ENCODE data around the gene TBC1D14. TPM values are rescaled to one million over a fixed set of nuclear protein-coding genes. Genes with fewer than 3 reads are reported as not detected.

Gene TBC1D14
- polyA plus RNA-seq, 1 of the 3 experiments (the other 2 are of a cell fraction): 39.5 TPM

- Histone ChIP-seq H4K20me1 (ENCODE audit: insufficient read depth) (no peaks in the 10 kb centered on the region), H3K9ac (no peak overlapping the region), H3K4me3 (ENCODE audit: low read depth in 2 of 2, low read length in 1 of 2) (no peak overlapping the region), H3K27ac (ENCODE audit: low read depth in 2 of 2, low read length in 1 of 2) (no peak overlapping the region), H3K9me3 (no peaks in the 10 kb centered on the region), H3K79me2 (ENCODE audit: insufficient read depth) (peaks cover 3% of the 10 kb centered on the region; the same call in 1 of the 2 replicates), H2AFZ (ENCODE audit: low read depth) (no peak overlapping the region), H3K27me3 (ENCODE audit: insufficient read depth) (no peaks in the 10 kb centered on the region), H3K4me1 (ENCODE audit: control insufficient read depth in 1 of 2, insufficient read depth in 2 of 2, low read depth in 1 of 2, low read length in 1 of 2) (peaks cover 0 to 9% of the 10 kb centered on the region in 2 experiments; a peak in 1 of 4 replicates), H3F3A (replicated peaks; ENCODE audit: insufficient read depth) (no peaks in the 10 kb centered on the region), H3K36me3 (replicated peaks in 1 of 2; ENCODE audit: control insufficient read depth in 1 of 2, insufficient read depth in 2 of 2, low read length in 1 of 2) (no peaks in the 10 kb centered on the region), H3K9me2 (no peaks in the 10 kb centered on the region), H3K4me2 (no peak overlapping the region)
- peak; percentile 27 for DNase-seq
- TF ChIP-seq USF2 (IDR thresholded peaks at IDR 0.05; ENCODE audit: borderline replicate concordance, low read depth, low read length) (no peak), FOSL2 (IDR thresholded peaks at IDR 0.05; ENCODE audit: borderline replicate concordance, low read depth) (no peak), RFX5 (IDR thresholded peaks at IDR 0.05; ENCODE audit: low read length) (no peak), CHD2 (IDR thresholded peaks at IDR 0.05; ENCODE audit: low read length, partially characterized antibody) (no peak), NFIC (IDR thresholded peaks at IDR 0.05; ENCODE audit: borderline replicate concordance) (no peak), MXI1 (IDR thresholded peaks at IDR 0.05; ENCODE audit: low read depth, low read length) (no peak), EZH2phosphoT487 (IDR thresholded peaks at IDR 0.05; ENCODE audit: borderline replicate concordance, low read depth) (no peak)
- ChIA-PET POLR2A (no interaction called here), CTCF (no interaction called here)
- 82% methylated on average over 2 of the region's 5 CpGs for WGBS (ENCODE audit: low lambda C conversion rate)
Measured at GRCh38 chr4:6957994-6958393, 48.4 kb downstream of the TBC1D14 start.

GRCh38 chr4:6959261-6959660, 49.6 kb downstream of the TBC1D14 start:
- Histone ChIP-seq H3K9ac (no peak overlapping the region), H3K27ac (ENCODE audit: low read depth in 2 of 2, low read length in 1 of 2) (no peak overlapping the region), H3F3A (replicated peaks; ENCODE audit: insufficient read depth) (no peaks in the 10 kb centered on the region), H3K4me3 (ENCODE audit: low read depth in 2 of 2, low read length in 1 of 2) (no peak overlapping the region), H3K9me2 (no peaks in the 10 kb centered on the region), H3K27me3 (ENCODE audit: insufficient read depth) (no peaks in the 10 kb centered on the region), H3K9me3 (no peaks in the 10 kb centered on the region), H3K4me1 (ENCODE audit: control insufficient read depth in 1 of 2, insufficient read depth in 2 of 2, low read depth in 1 of 2, low read length in 1 of 2) (peaks cover 0 to 4% of the 10 kb centered on the region in 2 experiments; a peak in 1 of 4 replicates), H3K79me2 (ENCODE audit: insufficient read depth) (peaks cover 3% of the 10 kb centered on the region; the same call in 1 of the 2 replicates), H3K4me2 (no peak overlapping the region), H2AFZ (ENCODE audit: low read depth) (no peak overlapping the region), H3K36me3 (replicated peaks in 1 of 2; ENCODE audit: control insufficient read depth in 1 of 2, insufficient read depth in 2 of 2, low read length in 1 of 2) (no peaks in the 10 kb centered on the region), H4K20me1 (ENCODE audit: insufficient read depth) (no peaks in the 10 kb centered on the region)
- POLR2A ChIA-PET: no interaction called here
- CTCF ChIA-PET: interaction anchor here (5.5 kb wide), 1 partner anchor 14 kb away, joined by 32 read pairs; no protein-coding TSS in a partner anchor
- no peak for TF ChIP-seq IRF3 (IDR thresholded peaks at IDR 0.05; ENCODE audit: low read depth, low read length)
- TF ChIP-seq TAF1 (IDR thresholded peaks at IDR 0.05; ENCODE audit: borderline replicate concordance, low read depth, low read length): no peak
- no peak for TF ChIP-seq YY1 (IDR thresholded peaks at IDR 0.05; ENCODE audit: low read depth)
- TF ChIP-seq MXI1 (IDR thresholded peaks at IDR 0.05; ENCODE audit: low read depth, low read length): no peak
- TF ChIP-seq FOSL2 (IDR thresholded peaks at IDR 0.05; ENCODE audit: borderline replicate concordance, low read depth): no peak
- TF ChIP-seq NFIC (IDR thresholded peaks at IDR 0.05; ENCODE audit: borderline replicate concordance): no peak
- TF ChIP-seq PBX3 (IDR thresholded peaks at IDR 0.05): no peak
- no peak for TF ChIP-seq TCF12 (IDR thresholded peaks at IDR 0.05)
- 88% methylated on average over 5 of the region's 5 CpGs for WGBS (ENCODE audit: low lambda C conversion rate)
- peak; percentile 19 for DNase-seq
